Measurements from ENCODE around the gene ENPP1.

ENPP1 gene

GRCh38 chr6:131787766-131788712, 19.8 kb upstream of the ENPP1 start:
- no peak for DNase-seq

DNA sequence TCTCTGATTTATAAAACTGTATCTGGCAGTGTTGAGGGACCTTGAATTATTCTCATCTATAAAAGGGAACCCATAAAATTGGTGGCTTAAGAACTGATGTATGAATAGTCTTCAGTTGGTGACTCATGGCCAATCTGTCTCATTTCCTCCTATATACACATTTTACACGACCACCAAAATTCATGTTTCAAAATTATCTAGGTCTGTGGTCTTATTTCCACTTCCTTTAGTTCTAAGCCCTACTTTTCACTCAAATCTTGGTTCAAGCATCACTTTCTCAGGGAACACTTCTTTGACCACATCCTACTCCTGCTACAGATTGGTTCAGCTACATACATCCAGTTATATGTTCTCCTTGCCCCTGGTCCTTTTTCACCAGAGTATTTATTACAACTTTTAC, 18.6 kb upstream of the ENPP1 start:
- DNase-seq: no peak

- DNase-seq: no peak
These were observed 16.3 kb upstream of the ENPP1 start for GRCh38 chr6:131791476-131791875.

DNA sequence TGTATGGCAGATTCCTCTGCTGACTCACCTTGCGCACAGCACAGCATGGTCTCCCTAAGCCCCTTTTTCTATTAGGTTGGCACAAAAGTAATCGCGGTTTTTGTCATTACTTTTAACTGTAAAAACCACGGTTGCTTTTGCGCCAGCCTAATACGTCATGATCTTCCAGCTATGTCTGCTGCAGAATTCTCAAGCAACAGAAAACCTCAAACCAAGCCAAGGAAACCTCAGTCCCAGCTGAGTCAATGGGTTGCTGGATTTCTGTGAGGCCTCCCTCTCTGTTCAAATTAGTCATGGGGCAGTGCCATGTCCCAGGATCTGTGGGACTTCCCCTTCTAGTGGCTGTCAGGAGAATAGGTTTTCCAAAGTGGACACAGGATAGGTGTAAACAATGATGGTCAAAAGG, 15.7 kb upstream of the ENPP1 start:
- no peak for DNase-seq

DNA sequence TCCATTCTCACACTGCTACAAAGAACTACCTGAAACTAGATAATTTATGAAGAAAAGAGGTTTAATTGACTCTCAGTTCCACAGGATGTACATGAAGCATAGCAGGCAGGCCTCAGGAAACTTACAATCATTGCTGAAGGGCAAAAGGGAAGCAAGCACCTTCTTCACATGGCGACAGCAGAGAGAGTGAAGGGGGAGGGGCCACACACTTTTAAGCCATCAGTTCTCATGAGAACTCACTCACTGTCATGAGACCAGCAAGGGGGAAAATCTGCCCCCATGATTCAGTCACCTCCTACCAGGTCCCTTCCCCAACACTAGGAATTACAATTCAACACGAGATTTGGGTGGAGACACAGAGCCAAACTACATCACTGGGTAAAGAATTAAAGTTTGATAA, 12.5 kb upstream of the ENPP1 start:
- no peak for DNase-seq

DNA sequence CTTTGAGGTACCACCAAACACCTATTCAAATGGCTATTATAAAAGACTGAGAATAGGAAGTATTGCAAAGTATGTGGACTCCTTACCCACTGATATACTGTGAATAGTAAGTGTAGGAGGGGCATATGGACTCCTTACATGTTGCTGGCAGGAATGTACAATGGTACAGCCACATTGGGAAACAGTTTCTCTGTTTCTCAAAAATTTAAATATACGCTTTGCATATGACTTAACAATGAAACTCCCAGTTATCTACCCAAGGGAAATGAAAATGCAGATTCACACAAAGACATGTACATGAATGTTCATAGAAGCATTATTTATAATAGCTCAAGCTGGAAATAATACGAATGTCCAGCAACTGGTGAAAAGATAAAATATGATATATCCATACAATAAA, 5.5 kb upstream of the ENPP1 start:
- DNase-seq: no peak

DNA sequence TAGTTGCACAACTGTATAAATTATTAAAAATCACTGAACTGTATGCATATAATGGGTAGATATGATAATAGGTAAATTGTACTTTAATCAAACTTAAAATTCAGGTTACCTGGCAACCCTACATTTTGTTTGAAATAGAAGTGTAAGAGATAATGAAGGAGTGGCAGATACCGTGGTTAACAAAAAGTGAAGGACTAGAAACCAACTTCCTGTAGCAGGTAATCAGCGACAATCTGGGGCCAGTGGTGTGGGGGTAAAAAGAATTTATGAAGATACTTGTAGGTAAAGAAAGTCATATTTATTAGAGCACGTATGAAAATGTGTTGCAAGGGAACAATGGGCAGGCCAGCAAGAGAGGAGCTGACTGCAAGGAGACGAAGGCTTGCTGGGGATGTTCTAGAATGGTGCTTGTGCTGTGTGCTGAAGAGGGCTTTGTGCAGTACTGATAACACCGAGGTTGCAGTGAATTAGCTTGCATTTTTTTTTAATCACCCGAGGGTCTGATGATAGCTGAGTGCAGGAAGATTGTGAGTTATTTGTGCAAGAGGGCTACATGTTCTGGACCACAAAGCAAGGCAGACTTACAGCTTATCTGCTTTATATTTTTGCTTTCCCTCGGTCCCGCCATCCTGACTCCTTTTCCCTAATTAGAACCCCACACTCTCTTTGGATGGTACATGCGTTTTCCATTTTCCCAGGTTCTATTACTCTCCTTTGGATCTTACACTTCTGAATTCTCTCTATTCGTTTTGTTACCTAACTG, 4.6 kb upstream of the ENPP1 start:
- DNase-seq: no peak

GRCh38 chr6:131804131-131804530, 3.7 kb upstream of the ENPP1 start:
- DNase-seq: no peak

- DNase-seq: no peak
These were observed 538 bp upstream of the ENPP1 start for GRCh38 chr6:131807321-131807643.

DNA sequence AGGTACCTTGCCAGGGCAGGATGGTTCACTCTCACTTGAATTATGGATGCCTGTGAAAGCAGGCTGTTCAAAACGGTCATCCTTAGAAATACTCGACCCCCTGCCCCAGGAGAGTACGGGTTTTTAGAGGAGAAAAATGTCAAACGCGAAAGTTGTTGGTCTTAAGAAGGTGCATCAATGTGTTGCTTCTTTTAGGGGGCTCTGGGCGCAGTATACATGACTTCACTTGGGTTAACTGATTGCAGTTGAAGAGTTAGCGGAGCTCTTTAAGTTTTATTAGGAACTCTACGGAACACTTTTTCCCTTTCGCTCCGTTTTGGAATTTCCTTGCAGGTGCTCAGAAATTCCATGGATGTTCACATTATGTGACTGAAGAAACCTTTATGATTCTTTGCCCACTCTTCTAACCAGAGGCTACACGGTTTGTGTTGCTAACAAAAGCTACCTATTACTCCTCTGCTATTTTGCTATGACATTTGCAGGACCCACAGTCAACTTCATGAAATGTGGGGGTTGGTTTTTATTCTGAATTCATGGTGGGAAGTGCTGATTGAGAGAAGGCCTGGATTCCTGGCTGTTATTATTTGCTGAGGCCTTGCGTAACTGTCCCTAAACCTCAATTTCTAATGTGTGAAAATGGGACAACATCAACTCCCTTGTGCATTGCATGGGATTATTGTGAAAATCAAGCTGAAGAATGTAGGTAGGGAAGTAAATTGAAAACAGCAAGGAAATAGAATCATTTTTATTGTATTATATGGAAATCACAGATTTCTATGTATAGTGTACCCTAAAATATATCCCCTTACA, 845 bp downstream of the ENPP1 start:
- no peak for DNase-seq

DNA sequence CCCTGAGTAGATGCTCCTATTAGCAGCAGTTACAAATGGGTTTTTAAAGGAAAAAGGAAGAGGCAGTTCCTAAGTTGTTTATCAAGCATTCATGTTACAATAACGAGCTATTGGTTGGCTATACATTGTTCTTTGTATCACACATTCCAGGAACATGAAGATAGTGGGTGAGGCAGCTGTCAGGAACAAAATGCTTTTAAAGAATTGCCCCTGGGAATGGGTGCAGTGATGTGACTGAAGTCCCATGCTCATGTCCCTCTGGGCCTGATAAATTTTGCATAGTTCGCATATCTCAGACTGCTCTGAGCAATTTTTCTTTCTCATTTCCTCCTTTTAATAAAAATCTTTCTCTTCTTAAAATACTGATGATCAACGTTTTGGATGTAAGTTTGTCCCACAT, 3.7 kb downstream of the ENPP1 start:
- DNase-seq: no peak

- no peak for DNase-seq
These were observed 6.2 kb downstream of the ENPP1 start for GRCh38 chr6:131813991-131814390.

GRCh38 chr6:131816869-131817268, 9.0 kb downstream of the ENPP1 start:
- no peak for DNase-seq

GRCh38 chr6:131819572-131820124, 11.8 kb downstream of the ENPP1 start:
- no peak for DNase-seq

GRCh38 chr6:131821010-131821807, 13.4 kb downstream of the ENPP1 start:
- DNase-seq: no peak

DNA sequence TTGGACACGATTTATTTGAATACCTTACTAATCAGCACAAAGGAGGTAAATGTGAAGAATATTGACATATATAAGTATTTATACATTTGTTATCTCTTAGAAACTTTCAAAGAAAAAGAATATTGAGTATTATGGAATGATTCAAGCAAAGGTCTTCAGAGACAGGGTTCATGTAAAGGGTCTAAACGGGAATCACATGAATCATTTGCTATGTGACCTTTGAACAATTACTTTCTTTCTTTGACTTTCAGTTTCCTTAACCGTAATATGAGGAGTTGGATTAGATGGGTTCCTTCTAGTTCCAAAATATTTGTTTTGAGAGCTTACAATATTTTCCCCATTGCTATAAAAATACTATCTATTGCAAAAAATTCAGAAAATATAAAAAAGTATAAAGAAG, 14.3 kb downstream of the ENPP1 start:
- DNase-seq: no peak

- DNase-seq: no peak
These were observed 15.6 kb downstream of the ENPP1 start for GRCh38 chr6:131823276-131823902.

DNA sequence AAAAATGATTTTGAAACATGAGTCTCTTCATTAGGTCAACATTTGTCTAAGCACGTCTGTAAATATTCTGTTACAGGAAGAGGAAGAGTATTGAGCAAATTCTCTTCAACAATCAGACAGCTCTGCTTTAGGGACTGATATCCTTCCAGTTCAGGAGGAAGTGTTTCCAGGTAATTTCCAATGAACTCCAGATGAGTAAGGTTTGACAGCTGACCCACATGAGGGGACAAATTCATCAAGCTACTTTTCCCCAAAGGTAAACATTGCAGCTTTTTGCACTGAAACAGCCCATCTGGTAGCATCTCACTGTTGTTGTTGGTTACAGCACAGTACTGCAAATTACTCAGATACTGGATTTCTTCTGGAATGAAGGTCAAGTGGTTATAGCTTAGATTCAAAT, 18.1 kb downstream of the ENPP1 start:
- DNase-seq: no peak

DNA sequence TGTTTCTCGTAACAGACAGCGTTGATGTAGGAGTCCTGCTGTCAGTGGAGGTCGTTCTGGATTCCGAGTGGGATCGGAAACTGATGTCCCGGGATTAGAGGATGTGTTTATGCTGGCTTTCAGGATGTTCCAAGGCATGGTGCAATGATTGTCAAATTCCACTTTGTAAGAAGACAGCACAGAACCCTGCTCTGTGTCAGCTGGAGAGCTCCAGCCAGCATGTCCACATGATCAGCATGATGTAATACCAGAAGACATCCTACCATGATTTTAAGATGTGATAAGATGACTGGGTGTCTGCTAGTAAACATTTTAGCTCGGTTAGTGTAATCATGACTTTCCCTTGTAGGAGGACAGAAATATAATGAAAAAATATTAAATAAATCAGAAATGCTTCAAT, 20.3 kb downstream of the ENPP1 start:
- no peak for DNase-seq

DNA sequence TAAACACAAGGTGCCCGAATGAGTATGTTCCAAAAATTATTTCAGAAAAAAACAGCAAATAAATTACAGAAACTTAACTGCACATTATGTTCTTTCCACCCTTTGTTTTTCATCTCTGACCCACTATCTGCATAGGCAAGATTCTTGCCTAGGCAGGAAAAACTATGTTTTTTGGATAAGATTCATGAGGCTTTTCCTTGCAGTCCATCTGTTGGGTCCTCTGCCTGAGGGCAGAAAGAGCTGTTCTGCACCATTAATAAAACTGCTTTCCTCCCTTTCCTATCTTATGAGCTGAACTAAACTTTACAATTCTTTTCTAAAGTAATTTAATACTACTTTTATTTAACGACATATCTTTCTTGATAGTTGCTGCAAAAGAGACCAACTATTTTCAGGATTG, 21.1 kb downstream of the ENPP1 start:
- no peak for DNase-seq

GRCh38 chr6:131831392-131831791, 23.6 kb downstream of the ENPP1 start:
- no peak for DNase-seq

GRCh38 chr6:131831886-131832285, 24.1 kb downstream of the ENPP1 start:
- DNase-seq: no peak

All from CD4-positive, alpha-beta T cell treated with Interleukin-17A for 4 hours (primary cell).